Neural progenitor cell (in vitro differentiated cells): ENCODE measurements around the gene ZXDC.

Source experiments
- EZH2phosphoT487 ChIP-seq: fragments of 200-600 bp; sonication (generic); IDR thresholded peaks from 2 replicates; pipeline ENCODE4 v1.6.1; 2017; ENCODE audit warnings: antibody characterized with exemption
- TF ChIP-seq, protein P1 (sequence below): fragments of 200-600 bp; sonication (generic); IDR thresholded peaks from 2 replicates; pipeline ENCODE4 v1.5.1; 2017; ENCODE audit warnings: antibody characterized with exemption, mild to moderate bottlenecking

- TF ChIP-seq, protein P1, sequence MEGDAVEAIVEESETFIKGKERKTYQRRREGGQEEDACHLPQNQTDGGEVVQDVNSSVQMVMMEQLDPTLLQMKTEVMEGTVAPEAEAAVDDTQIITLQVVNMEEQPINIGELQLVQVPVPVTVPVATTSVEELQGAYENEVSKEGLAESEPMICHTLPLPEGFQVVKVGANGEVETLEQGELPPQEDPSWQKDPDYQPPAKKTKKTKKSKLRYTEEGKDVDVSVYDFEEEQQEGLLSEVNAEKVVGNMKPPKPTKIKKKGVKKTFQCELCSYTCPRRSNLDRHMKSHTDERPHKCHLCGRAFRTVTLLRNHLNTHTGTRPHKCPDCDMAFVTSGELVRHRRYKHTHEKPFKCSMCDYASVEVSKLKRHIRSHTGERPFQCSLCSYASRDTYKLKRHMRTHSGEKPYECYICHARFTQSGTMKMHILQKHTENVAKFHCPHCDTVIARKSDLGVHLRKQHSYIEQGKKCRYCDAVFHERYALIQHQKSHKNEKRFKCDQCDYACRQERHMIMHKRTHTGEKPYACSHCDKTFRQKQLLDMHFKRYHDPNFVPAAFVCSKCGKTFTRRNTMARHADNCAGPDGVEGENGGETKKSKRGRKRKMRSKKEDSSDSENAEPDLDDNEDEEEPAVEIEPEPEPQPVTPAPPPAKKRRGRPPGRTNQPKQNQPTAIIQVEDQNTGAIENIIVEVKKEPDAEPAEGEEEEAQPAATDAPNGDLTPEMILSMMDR: no peak
- TF ChIP-seq EZH2phosphoT487: no peak
Measured at GRCh38 chr3:126396536-126396935, 79.2 kb downstream of the ZXDC start.
